ENCODE measurements around the gene INSYN2B.

Gene INSYN2B

GRCh38 chr5:169908864-169909263, 71.4 kb downstream of the INSYN2B start:
- no peak for TF ChIP-seq CTCF (IDR thresholded peaks at IDR 0.05; ENCODE audit: extremely low read depth, insufficient read depth, missing control alignments)
- in situ Hi-C loops (cut with MboI; ENCODE audit: low pct_unique_long_range_greater_than_20kb, low sequenced_read_pairs, unreplicated experiment): no loop called here
- DNase-seq (ENCODE audit: low spot score): no peak

- in situ Hi-C loops (cut with MboI; ENCODE audit: low pct_unique_long_range_greater_than_20kb, low sequenced_read_pairs, unreplicated experiment): no loop called here
- TF ChIP-seq CTCF (IDR thresholded peaks at IDR 0.05; ENCODE audit: extremely low read depth, insufficient read depth, missing control alignments): no peak
- DNase-seq (ENCODE audit: low spot score): no peak
These were observed 73.3 kb downstream of the INSYN2B start for GRCh38 chr5:169906745-169907649.

GRCh38 chr5:169905017-169905416, 75.3 kb downstream of the INSYN2B start:
- DNase-seq (ENCODE audit: low spot score): no peak
- no peak for TF ChIP-seq CTCF (IDR thresholded peaks at IDR 0.05; ENCODE audit: extremely low read depth, insufficient read depth, missing control alignments)
- in situ Hi-C loops (cut with MboI; ENCODE audit: low pct_unique_long_range_greater_than_20kb, low sequenced_read_pairs, unreplicated experiment): no loop called here

GRCh38 chr5:169904508-169904907, 75.8 kb downstream of the INSYN2B start:
- in situ Hi-C loops (cut with MboI; ENCODE audit: low pct_unique_long_range_greater_than_20kb, low sequenced_read_pairs, unreplicated experiment): no loop called here
- TF ChIP-seq CTCF (IDR thresholded peaks at IDR 0.05; ENCODE audit: extremely low read depth, insufficient read depth, missing control alignments): no peak
- no peak for DNase-seq (ENCODE audit: low spot score)

- peak; percentile 22 for DNase-seq (ENCODE audit: low spot score)
- TF ChIP-seq CTCF (IDR thresholded peaks at IDR 0.05; ENCODE audit: extremely low read depth, insufficient read depth, missing control alignments): no peak
- in situ Hi-C loops (cut with MboI; ENCODE audit: low pct_unique_long_range_greater_than_20kb, low sequenced_read_pairs, unreplicated experiment): no loop called here
These were observed 76.2 kb downstream of the INSYN2B start for GRCh38 chr5:169904059-169904458.

GRCh38 chr5:169901896-169902295, 78.4 kb downstream of the INSYN2B start:
- TF ChIP-seq CTCF (IDR thresholded peaks at IDR 0.05; ENCODE audit: extremely low read depth, insufficient read depth, missing control alignments): no peak
- DNase-seq (ENCODE audit: low spot score): no peak

More at GRCh38 chr5:169901896-169902295, 78.4 kb downstream of the INSYN2B start:
- in situ Hi-C loops (cut with MboI; ENCODE audit: low pct_unique_long_range_greater_than_20kb, low sequenced_read_pairs, unreplicated experiment): no loop called here

All from GM13977 (cell line).